GM21447 (cell line): ENCODE results near the gene CIZ1.
"Not testable (repeated sequence)": the region's sequence is repeated elsewhere in the genome, so short reads cannot be mapped to it uniquely, and the experiment has no call there.

Experiments
- ATAC-seq: cut with Tn5 transposase; IDR thresholded peaks from one replicate; pipeline ENCODE4 v1.9.1; 2021; ENCODE audit not compliant: unreplicated experiment

Gene CIZ1

GRCh38 chr9:128191406-128192046 lies at the start of gene CIZ1:
Gene CIZ1, minus strand, starts transcription at chr9:128191572. Its CDS starts 715 bp downstream, at chr9:128190857.
- peak; percentile 62 for ATAC-seq

- ATAC-seq: no peak
Observed at GRCh38 chr9:128233817-128234406, 42.5 kb upstream of the CIZ1 start.

- ATAC-seq: no peak
Observed at GRCh38 chr9:128232528-128233428, 41.4 kb upstream of the CIZ1 start.

- no peak for ATAC-seq
Observed at GRCh38 chr9:128231638-128232527, 40.5 kb upstream of the CIZ1 start.

GRCh38 chr9:128230897-128231296 lies 39.5 kb upstream of the CIZ1 start:
- ATAC-seq: not testable (repeated sequence)

GRCh38 chr9:128226412-128226801 lies 35.0 kb upstream of the CIZ1 start:
- no peak for ATAC-seq

- no peak for ATAC-seq
Observed at GRCh38 chr9:128225770-128226411, 34.5 kb upstream of the CIZ1 start.

- ATAC-seq: no peak
Observed at GRCh38 chr9:128224877-128225276, 33.5 kb upstream of the CIZ1 start.

GRCh38 chr9:128222880-128223670 lies 31.7 kb upstream of the CIZ1 start:
- no peak for ATAC-seq

GRCh38 chr9:128222026-128222425 lies 30.7 kb upstream of the CIZ1 start:
- no peak for ATAC-seq

- ATAC-seq: no peak
Observed at GRCh38 chr9:128219831-128220230, 28.5 kb upstream of the CIZ1 start.

GRCh38 chr9:128218518-128219389 lies 27.4 kb upstream of the CIZ1 start:
- ATAC-seq: peak; percentile 97

GRCh38 chr9:128218172-128218517 lies 26.8 kb upstream of the CIZ1 start:
- ATAC-seq: no peak

- ATAC-seq: no peak
Observed at GRCh38 chr9:128216781-128217553, 25.6 kb upstream of the CIZ1 start.

GRCh38 chr9:128215491-128216409 lies 24.4 kb upstream of the CIZ1 start:
- no peak for ATAC-seq

- no peak for ATAC-seq
Observed at GRCh38 chr9:128214571-128215490, 23.5 kb upstream of the CIZ1 start.
